ENCODE measurements around the gene PAPSS2. TPM values are rescaled to one million over a fixed set of nuclear protein-coding genes. Genes with fewer than 3 reads are reported as not detected.
"Not testable (repeated sequence)": the region's sequence is repeated elsewhere in the genome, so short reads cannot be mapped to it uniquely, and the experiment has no call there.

The PAPSS2 gene
- total RNA-seq, 2 donors from 2014 or later = 16.9 to 17.5 TPM

- H3K4me3 ChIP-seq = no peak overlapping the region
- H3K9me3 ChIP-seq = no peaks in the 10 kb centered on the region
- DNase-seq (no peak), ATAC-seq (no peak)
- intact Hi-C loops (cut with DNase I) = no loop called here
- no peaks in the 10 kb centered on the region for H3K27me3 ChIP-seq
- TF ChIP-seq POLR2A (IDR thresholded peaks at IDR 0.05) (no peak), CTCF (IDR thresholded peaks at IDR 0.05) (no peak)
- H3K27ac ChIP-seq = no peak overlapping the region
- H3K4me1 ChIP-seq = no peaks in the 10 kb centered on the region
- no peaks in the 10 kb centered on the region for H3K36me3 ChIP-seq (replicated peaks in 1 of 2; ENCODE audit: insufficient read depth in 1 of 2, low read depth in 2 of 2)
Observed at GRCh38 chr10:87640043-87640442, 19.6 kb upstream of the PAPSS2 start.

GRCh38 chr10:87642486-87642885 is 17.2 kb upstream of the PAPSS2 start:
- intact Hi-C loops (cut with DNase I) = no loop called here
- H3K27ac ChIP-seq = no peak overlapping the region
- DNase-seq (no peak), ATAC-seq (no peak)
- H3K27me3 ChIP-seq = no peaks in the 10 kb centered on the region
- 84 to 87% methylated on average over 11 of the region's 11 CpGs for WGBS, 2 donors
- no peaks in the 10 kb centered on the region for H3K9me3 ChIP-seq
- no peak overlapping the region for H3K4me3 ChIP-seq
- no peaks in the 10 kb centered on the region for H3K4me1 ChIP-seq
- TF ChIP-seq POLR2A (IDR thresholded peaks at IDR 0.05) (no peak), CTCF (IDR thresholded peaks at IDR 0.05) (no peak)
- no peaks in the 10 kb centered on the region for H3K36me3 ChIP-seq (replicated peaks in 1 of 2; ENCODE audit: insufficient read depth in 1 of 2, low read depth in 2 of 2)

DNA sequence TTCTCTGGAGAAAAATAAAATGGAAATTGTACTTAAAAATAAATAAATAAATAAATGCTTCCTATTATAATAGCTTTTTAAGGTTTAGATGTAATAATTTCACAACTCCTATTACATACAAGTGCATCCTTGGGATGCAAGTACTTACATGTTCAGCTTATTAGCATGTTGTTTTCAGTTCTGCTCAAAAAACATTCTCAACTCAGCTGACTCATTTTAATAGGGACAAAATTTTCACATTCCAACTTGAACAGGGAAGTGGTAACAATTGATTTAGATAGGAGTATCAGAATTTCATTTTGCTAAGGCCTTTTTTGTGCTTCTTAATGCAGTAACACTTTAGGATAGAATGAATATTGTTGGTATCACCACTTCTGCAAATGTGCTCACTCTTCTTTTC is 16.7 kb upstream of the PAPSS2 start:
- Histone ChIP-seq H3K36me3 (replicated peaks in 1 of 2; ENCODE audit: insufficient read depth in 1 of 2, low read depth in 2 of 2) (no peaks in the 10 kb centered on the region), H3K27me3 (no peaks in the 10 kb centered on the region), H3K4me1 (no peaks in the 10 kb centered on the region), H3K9me3 (no peaks in the 10 kb centered on the region), H3K4me3 (no peak overlapping the region), H3K27ac (no peak overlapping the region)
- no peak for ATAC-seq
- TF ChIP-seq POLR2A (IDR thresholded peaks at IDR 0.05) (no peak), CTCF (IDR thresholded peaks at IDR 0.05) (no peak)
- intact Hi-C loops (cut with DNase I) = no loop called here
- no peak for DNase-seq

DNA sequence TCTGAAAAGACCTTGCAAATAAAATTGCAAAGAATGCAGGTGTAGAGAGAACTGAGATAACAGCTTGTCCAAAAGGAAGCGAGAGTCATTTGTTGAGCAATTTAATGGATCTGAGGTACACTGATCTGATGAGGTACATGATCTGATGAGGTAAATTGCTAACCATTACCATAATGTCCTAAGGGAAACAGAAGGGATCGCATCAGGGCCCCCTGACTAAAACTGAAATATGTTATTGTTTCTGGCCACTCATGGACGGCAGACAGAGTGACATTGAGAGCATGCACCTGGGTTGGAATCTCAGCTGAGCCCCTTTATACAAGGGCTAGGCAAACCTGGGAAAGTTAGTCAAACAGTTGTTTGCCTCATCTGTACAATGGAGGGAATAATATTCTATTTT is 15.8 kb upstream of the PAPSS2 start:
- intact Hi-C loops (cut with DNase I) = no loop called here
- DNase-seq = no peak
- H3K4me1 ChIP-seq = no peaks in the 10 kb centered on the region
- H3K27me3 ChIP-seq = no peaks in the 10 kb centered on the region
- no peak overlapping the region for H3K4me3 ChIP-seq
- no peak overlapping the region for H3K27ac ChIP-seq
- ATAC-seq = no peak
- H3K9me3 ChIP-seq = no peaks in the 10 kb centered on the region
- whole genome bisulfite sequencing, 2 donors = 91 to 95% methylated on average over 3 of the region's 3 CpGs
- no peaks in the 10 kb centered on the region for H3K36me3 ChIP-seq (replicated peaks in 1 of 2; ENCODE audit: insufficient read depth in 1 of 2, low read depth in 2 of 2)
- no peak for TF ChIP-seq CTCF (IDR thresholded peaks at IDR 0.05)
- TF ChIP-seq POLR2A (IDR thresholded peaks at IDR 0.05) = no peak

GRCh38 chr10:87644500-87644899 is 15.2 kb upstream of the PAPSS2 start:
- ATAC-seq; H3K36me3 ChIP-seq (replicated peaks in 1 of 2; ENCODE audit: insufficient read depth in 1 of 2, low read depth in 2 of 2); intact Hi-C loops (cut with DNase I); H3K4me1 ChIP-seq; H3K27me3 ChIP-seq; H3K4me3 ChIP-seq; H3K9me3 ChIP-seq; DNase-seq; H3K27ac ChIP-seq: not testable (repeated sequence)
- 84 to 100% methylated on average over 3 of the region's 3 CpGs for WGBS, 2 donors

All from body of pancreas (tissue), 4 donors.